GM18517 (cell line): Measurements from ENCODE around the gene RXFP4.

ENCODE experiments used
- ATAC-seq: cut with Tn5 transposase; IDR thresholded peaks from one replicate; pipeline ENCODE4 v1.9.1; 2021; ENCODE audit warnings: mild to moderate bottlenecking, moderate library complexity; ENCODE audit not compliant: unreplicated experiment

Gene RXFP4

GRCh38 chr1:155957411-155957915 lies 16.0 kb downstream of the RXFP4 start:
- ATAC-seq: no peak

- ATAC-seq: no peak
Measured at GRCh38 chr1:155960081-155960745, 18.8 kb downstream of the RXFP4 start.

- no peak for ATAC-seq
Measured at GRCh38 chr1:155961937-155962336, 20.5 kb downstream of the RXFP4 start.

GRCh38 chr1:155962599-155963211 lies 21.3 kb downstream of the RXFP4 start:
- ATAC-seq: no peak

- no peak for ATAC-seq
Measured at GRCh38 chr1:155964193-155964592, 22.8 kb downstream of the RXFP4 start.

- no peak for ATAC-seq
Measured at GRCh38 chr1:155966135-155966534, 24.7 kb downstream of the RXFP4 start.

- ATAC-seq: no peak
Measured at GRCh38 chr1:155966750-155967149, 25.3 kb downstream of the RXFP4 start.

GRCh38 chr1:155967341-155968050 lies 26.1 kb downstream of the RXFP4 start:
- ATAC-seq: no peak

GRCh38 chr1:155968051-155968400 lies 26.6 kb downstream of the RXFP4 start:
- ATAC-seq: no peak

- ATAC-seq: no peak
Measured at GRCh38 chr1:155968670-155969069, 27.2 kb downstream of the RXFP4 start.

GRCh38 chr1:155969377-155969791 lies 27.9 kb downstream of the RXFP4 start:
- ATAC-seq: no peak

GRCh38 chr1:155970531-155971167 lies 29.2 kb downstream of the RXFP4 start:
- no peak for ATAC-seq

- no peak for ATAC-seq
Measured at GRCh38 chr1:155971910-155972809, 30.7 kb downstream of the RXFP4 start.

- no peak for ATAC-seq
Measured at GRCh38 chr1:155973723-155974122, 32.3 kb downstream of the RXFP4 start.

GRCh38 chr1:155974208-155975115 lies 33.0 kb downstream of the RXFP4 start:
- ATAC-seq: no peak

- ATAC-seq: no peak
Measured at GRCh38 chr1:155975375-155976061, 34.1 kb downstream of the RXFP4 start.

- no peak for ATAC-seq
Measured at GRCh38 chr1:155976062-155976912, 34.8 kb downstream of the RXFP4 start.
